HG02763 (cell line): ENCODE data around the gene ATF4.
"Not testable (repeated sequence)": the region's sequence is repeated elsewhere in the genome, so short reads cannot be mapped to it uniquely, and the experiment has no call there.

Experiments used
- ATAC-seq: cut with Tn5 transposase; IDR thresholded peaks from one replicate; pipeline ENCODE4 v1.9.1; 2021; ENCODE audit warnings: mild to moderate bottlenecking, moderate library complexity; ENCODE audit not compliant: unreplicated experiment

ATF4 gene

GRCh38 chr22:39510529-39511149, 9.7 kb upstream of the ATF4 start:
- no peak for ATAC-seq

- ATAC-seq, result no peak
Measured at GRCh38 chr22:39511226-39511625, 9.1 kb upstream of the ATF4 start.

GRCh38 chr22:39512026-39512425, 8.3 kb upstream of the ATF4 start:
- ATAC-seq, result no peak

- ATAC-seq, result no peak
Measured at GRCh38 chr22:39513791-39514190, 6.6 kb upstream of the ATF4 start.

GRCh38 chr22:39514373-39514973, 5.9 kb upstream of the ATF4 start:
- no peak for ATAC-seq

- no peak for ATAC-seq
Measured at GRCh38 chr22:39515266-39516050, 4.9 kb upstream of the ATF4 start.

- ATAC-seq, result no peak
Measured at GRCh38 chr22:39517470-39517869, 2.9 kb upstream of the ATF4 start.

GRCh38 chr22:39518144-39518786, 2.1 kb upstream of the ATF4 start:
- no peak for ATAC-seq

GRCh38 chr22:39518996-39519680, 1.2 kb upstream of the ATF4 start:
- ATAC-seq, result no peak

GRCh38 chr22:39519681-39520225, 609 bp upstream of the ATF4 start:
- ATAC-seq, result peak; percentile 69

GRCh38 chr22:39521106-39521885, 934 bp downstream of the ATF4 start:
- not testable (repeated sequence) for ATAC-seq

GRCh38 chr22:39522091-39522490, 1.7 kb downstream of the ATF4 start:
- ATAC-seq, result not testable (repeated sequence)

GRCh38 chr22:39522567-39523300, 2.4 kb downstream of the ATF4 start:
- ATAC-seq, result no peak

GRCh38 chr22:39524089-39524752, 3.9 kb downstream of the ATF4 start:
- no peak for ATAC-seq

- no peak for ATAC-seq
Measured at GRCh38 chr22:39524753-39525657, 4.6 kb downstream of the ATF4 start.

GRCh38 chr22:39525658-39525975, 5.3 kb downstream of the ATF4 start:
- ATAC-seq, result no peak

GRCh38 chr22:39526736-39527171, 6.4 kb downstream of the ATF4 start:
- no peak for ATAC-seq

- ATAC-seq, result no peak
Measured at GRCh38 chr22:39527481-39527961, 7.2 kb downstream of the ATF4 start.
